A673 (cell line): ENCODE results near the gene TYR.
"Not testable (repeated sequence)": the region's sequence is repeated elsewhere in the genome, so short reads cannot be mapped to it uniquely, and the experiment has no call there.

Experiments
- EZH2 ChIP-seq: fragments of 200-600 bp; sonication (generic); IDR thresholded peaks from 2 replicates; pipeline ENCODE4 v1.6.1; 2017; ENCODE audit warnings: borderline replicate concordance, low read depth, mild to moderate bottlenecking, mixed read lengths, antibody characterized with exemption, low read length; ENCODE audit not compliant: poor library complexity, severe bottlenecking
- TF ChIP-seq, protein P1 (sequence below): fragments of 300-800, 200-600 bp; sonication (generic); conservative IDR thresholded peaks from 2 replicates; pipeline ENCODE4 v1.5.1; 2017; ENCODE audit warnings: low read depth, mild to moderate bottlenecking, antibody characterized with exemption, low read length, moderate library complexity, mixed read lengths

DNA sequence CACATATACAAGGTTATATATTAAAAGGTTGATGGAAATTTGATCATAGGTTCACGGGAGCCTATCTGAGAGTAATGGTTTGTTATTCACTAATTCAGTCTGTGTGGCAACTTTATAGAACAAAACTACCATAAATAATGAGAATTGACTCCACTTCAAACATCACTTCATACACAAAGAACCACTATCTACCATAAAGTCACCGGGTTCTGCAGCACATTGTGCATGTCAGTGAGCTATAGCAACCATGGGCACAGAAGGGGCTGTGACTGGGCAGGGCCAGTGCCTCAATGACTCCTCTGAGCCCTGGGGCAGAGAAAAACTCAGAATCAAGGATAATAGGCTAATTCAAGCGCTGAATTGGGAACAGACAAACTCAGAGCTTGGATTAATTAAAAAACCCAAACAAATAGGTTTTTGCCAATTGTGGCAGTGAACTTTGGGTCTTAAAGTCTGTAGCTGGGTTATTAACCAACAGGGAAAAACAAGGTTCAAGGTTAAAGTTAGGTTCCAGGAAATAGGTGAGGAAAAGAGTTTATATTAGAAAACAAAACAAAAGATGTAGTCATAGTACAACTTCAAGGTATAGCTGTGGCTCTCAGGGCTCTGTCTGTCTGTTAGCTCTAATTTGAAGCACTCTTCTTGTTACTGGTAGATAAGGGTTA, 131.8 kb downstream of the TYR start:
- TF ChIP-seq, protein P1, sequence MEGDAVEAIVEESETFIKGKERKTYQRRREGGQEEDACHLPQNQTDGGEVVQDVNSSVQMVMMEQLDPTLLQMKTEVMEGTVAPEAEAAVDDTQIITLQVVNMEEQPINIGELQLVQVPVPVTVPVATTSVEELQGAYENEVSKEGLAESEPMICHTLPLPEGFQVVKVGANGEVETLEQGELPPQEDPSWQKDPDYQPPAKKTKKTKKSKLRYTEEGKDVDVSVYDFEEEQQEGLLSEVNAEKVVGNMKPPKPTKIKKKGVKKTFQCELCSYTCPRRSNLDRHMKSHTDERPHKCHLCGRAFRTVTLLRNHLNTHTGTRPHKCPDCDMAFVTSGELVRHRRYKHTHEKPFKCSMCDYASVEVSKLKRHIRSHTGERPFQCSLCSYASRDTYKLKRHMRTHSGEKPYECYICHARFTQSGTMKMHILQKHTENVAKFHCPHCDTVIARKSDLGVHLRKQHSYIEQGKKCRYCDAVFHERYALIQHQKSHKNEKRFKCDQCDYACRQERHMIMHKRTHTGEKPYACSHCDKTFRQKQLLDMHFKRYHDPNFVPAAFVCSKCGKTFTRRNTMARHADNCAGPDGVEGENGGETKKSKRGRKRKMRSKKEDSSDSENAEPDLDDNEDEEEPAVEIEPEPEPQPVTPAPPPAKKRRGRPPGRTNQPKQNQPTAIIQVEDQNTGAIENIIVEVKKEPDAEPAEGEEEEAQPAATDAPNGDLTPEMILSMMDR = not testable (repeated sequence)
- TF ChIP-seq EZH2 = not testable (repeated sequence)
